Mucosa of stomach (tissue), 1 donor: Measurements from ENCODE around the gene GAS7.

Source experiments
- H3K27me3 ChIP-seq: one replicate; pipeline ENCODE4 v1.7.0; 2013; ENCODE audit warnings: mild to moderate bottlenecking, low read length; ENCODE audit not compliant: control insufficient read depth, insufficient read depth
- H3K36me3 ChIP-seq: one replicate; pipeline ENCODE4 v1.7.0; 2013; ENCODE audit warnings: low read length; ENCODE audit not compliant: control insufficient read depth, insufficient read depth
- H3K4me1 ChIP-seq: one replicate; pipeline ENCODE4 v1.7.0; 2013; ENCODE audit warnings: mild to moderate bottlenecking, low read length; ENCODE audit not compliant: control insufficient read depth, insufficient read depth
- H3K4me3 ChIP-seq: one replicate; pipeline ENCODE4 v1.7.0; 2013; ENCODE audit warnings: low read length
- H3K9ac ChIP-seq: one replicate; pipeline ENCODE4 v1.7.0; 2013; ENCODE audit warnings: mild to moderate bottlenecking, low read length, moderate library complexity
- H3K9me3 ChIP-seq: one replicate; pipeline ENCODE4 v1.7.0; 2013; ENCODE audit warnings: mild to moderate bottlenecking, low read length, moderate library complexity; ENCODE audit not compliant: control insufficient read depth
- donor health status: Pancreatic carcinoma.

GAS7 gene

DNA sequence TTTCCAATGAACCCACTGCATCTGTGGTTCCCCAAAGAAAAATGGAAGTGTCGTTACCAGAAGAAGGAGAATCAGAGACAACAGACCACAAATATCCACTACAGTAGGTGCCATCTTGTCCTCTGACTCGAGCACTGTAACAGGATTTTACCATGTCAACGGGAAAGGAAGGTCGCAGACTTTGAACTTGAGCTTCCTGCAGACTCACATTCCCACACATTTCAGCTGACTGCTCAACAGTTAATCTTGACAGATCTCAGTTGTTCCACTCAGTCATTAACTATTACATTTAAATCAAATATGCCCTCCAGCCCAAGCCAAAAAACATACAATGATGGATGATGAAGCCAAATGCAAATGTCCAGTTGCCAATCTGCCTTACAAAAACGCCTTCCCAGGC is 37.0 kb downstream of the GAS7 start:
- no peaks in the 10 kb centered on the region for H3K9me3 ChIP-seq
- no peak overlapping the region for H3K9ac ChIP-seq
- H3K27me3 ChIP-seq = no peaks in the 10 kb centered on the region
- no peak overlapping the region for H3K4me3 ChIP-seq
- H3K36me3 ChIP-seq = no peaks in the 10 kb centered on the region
- no peaks in the 10 kb centered on the region for H3K4me1 ChIP-seq

- H3K27me3 ChIP-seq = no peaks in the 10 kb centered on the region
- H3K36me3 ChIP-seq = no peaks in the 10 kb centered on the region
- no peaks in the 10 kb centered on the region for H3K4me1 ChIP-seq
- H3K9ac ChIP-seq = no peak overlapping the region
- H3K9me3 ChIP-seq = no peaks in the 10 kb centered on the region
- H3K4me3 ChIP-seq = no peak overlapping the region
These were observed 41.3 kb downstream of the GAS7 start for GRCh38 chr17:10156948-10157607.

DNA sequence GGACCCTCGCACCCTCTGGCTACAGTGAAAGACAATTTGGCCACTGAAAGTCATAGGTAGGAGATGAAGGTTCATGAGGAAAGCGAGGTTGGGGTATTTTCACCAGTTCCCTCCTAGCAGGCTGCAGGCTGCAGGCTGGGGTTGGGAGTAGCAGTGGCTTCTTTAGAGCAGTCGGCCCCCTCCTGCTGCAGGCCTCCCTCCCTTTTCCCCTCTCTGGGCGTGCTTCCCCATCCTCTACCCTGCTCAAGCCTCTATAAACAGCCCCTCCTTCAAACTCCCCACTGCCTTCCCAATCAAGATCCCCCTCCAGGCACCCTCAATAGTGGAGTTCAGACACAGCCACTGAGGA is 41.8 kb downstream of the GAS7 start:
- no peaks in the 10 kb centered on the region for H3K9me3 ChIP-seq
- H3K4me1 ChIP-seq = no peaks in the 10 kb centered on the region
- H3K36me3 ChIP-seq = no peaks in the 10 kb centered on the region
- no peak overlapping the region for H3K9ac ChIP-seq
- no peaks in the 10 kb centered on the region for H3K27me3 ChIP-seq
- no peak overlapping the region for H3K4me3 ChIP-seq

- H3K27me3 ChIP-seq = no peaks in the 10 kb centered on the region
- no peaks in the 10 kb centered on the region for H3K4me1 ChIP-seq
- no peaks in the 10 kb centered on the region for H3K36me3 ChIP-seq
- no peak overlapping the region for H3K9ac ChIP-seq
- no peak overlapping the region for H3K4me3 ChIP-seq
- no peaks in the 10 kb centered on the region for H3K9me3 ChIP-seq
These were observed 42.4 kb downstream of the GAS7 start for GRCh38 chr17:10156077-10156435.

DNA sequence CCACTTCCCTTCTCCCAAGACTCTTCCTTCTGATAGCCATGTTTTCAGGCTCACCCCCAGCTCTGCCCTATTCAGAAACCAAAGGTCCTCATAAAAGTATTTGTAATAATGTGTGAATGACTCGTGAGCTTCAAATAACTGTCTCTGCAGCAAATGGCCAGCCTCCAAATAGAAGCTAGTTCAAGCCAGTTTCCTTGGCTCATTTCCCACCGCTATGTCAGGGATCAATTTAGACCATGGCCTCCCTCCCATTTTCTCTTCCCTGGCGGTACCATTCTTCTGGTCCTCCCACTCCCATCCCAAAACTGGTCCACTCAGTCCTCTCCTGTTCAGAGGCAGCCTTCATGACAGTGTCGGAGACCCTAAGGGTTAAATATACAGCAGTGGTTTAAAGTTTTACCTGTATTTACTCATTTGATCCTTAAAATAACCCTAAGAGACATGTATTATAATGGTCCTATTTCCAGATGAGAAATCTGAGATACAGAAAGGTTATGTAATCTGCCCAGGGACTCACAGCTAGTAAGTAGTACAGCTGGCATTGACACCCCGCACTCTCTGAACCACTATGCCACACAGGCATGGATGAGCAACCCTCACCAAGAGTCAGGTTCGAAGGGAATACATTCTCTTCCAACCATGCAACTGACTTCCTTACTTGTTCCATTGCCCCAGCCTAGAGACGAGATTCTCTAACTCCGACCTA is 42.9 kb downstream of the GAS7 start:
- Histone ChIP-seq H3K4me3 (no peak overlapping the region), H3K4me1 (no peaks in the 10 kb centered on the region)

GRCh38 chr17:10151667-10152496 is 46.5 kb downstream of the GAS7 start:
- Histone ChIP-seq H3K9ac (no peak overlapping the region), H3K4me3 (no peak overlapping the region), H3K36me3 (no peaks in the 10 kb centered on the region), H3K27me3 (no peaks in the 10 kb centered on the region), H3K9me3 (no peaks in the 10 kb centered on the region), H3K4me1 (no peaks in the 10 kb centered on the region)

More for the DNA sequence above, 42.9 kb downstream of the GAS7 start:
- H3K36me3 ChIP-seq = no peaks in the 10 kb centered on the region
- no peak overlapping the region for H3K9ac ChIP-seq
- no peaks in the 10 kb centered on the region for H3K9me3 ChIP-seq
- no peaks in the 10 kb centered on the region for H3K27me3 ChIP-seq

GRCh38 chr17:10149573-10150399 is 48.6 kb downstream of the GAS7 start:
- Histone ChIP-seq H3K4me1 (no peaks in the 10 kb centered on the region), H3K36me3 (no peaks in the 10 kb centered on the region), H3K9me3 (no peaks in the 10 kb centered on the region), H3K4me3 (no peak overlapping the region), H3K9ac (no peak overlapping the region), H3K27me3 (no peaks in the 10 kb centered on the region)

GRCh38 chr17:10147761-10148415 is 50.5 kb downstream of the GAS7 start:
- H3K9me3 ChIP-seq = no peaks in the 10 kb centered on the region
- no peaks in the 10 kb centered on the region for H3K36me3 ChIP-seq
- no peak overlapping the region for H3K9ac ChIP-seq
- H3K4me3 ChIP-seq = no peak overlapping the region
- H3K27me3 ChIP-seq = no peaks in the 10 kb centered on the region
- no peaks in the 10 kb centered on the region for H3K4me1 ChIP-seq

DNA sequence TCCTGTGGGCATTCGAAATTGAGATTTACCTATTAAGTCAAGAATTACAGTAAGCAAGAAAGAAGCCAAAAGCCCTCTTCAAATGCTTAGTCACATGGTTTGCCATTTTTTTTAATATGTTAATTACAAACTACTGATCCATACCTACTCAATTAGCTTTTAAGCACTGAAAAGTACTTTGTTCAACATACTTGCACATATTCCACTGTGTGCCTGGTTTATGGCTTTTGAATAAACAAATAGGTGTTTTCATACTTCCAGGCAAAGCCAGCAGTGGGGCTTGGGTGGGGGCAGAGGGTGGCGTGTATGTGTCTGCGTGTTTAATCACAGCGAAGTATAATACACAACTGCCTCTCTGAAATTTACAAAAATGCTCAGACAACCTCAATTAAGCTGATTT is 51.4 kb downstream of the GAS7 start:
- Histone ChIP-seq H3K36me3 (no peaks in the 10 kb centered on the region), H3K4me3 (no peak overlapping the region), H3K9me3 (no peaks in the 10 kb centered on the region), H3K4me1 (no peaks in the 10 kb centered on the region), H3K9ac (no peak overlapping the region), H3K27me3 (no peaks in the 10 kb centered on the region)

DNA sequence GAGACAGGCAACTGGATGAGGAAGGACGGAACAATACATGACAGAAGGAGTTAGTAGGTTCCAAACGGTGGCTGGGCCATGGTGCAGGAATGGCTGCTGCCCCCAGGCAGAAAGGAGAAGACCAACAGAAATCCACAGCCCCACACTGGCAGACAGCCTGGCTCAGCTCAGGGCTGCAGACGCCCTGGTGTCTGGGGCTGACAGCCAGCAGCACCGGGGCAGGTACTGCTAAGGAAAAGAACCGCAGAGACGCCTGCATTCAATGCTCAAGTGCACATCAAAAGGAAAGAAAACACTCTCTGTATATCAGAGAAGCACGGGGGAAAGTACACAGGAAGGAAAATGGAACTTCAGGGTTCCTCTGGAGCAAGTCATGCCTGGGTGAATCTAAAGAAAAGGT is 53.4 kb downstream of the GAS7 start:
- Histone ChIP-seq H3K36me3 (no peaks in the 10 kb centered on the region), H3K9ac (no peak overlapping the region), H3K9me3 (no peaks in the 10 kb centered on the region), H3K4me3 (no peak overlapping the region), H3K27me3 (no peaks in the 10 kb centered on the region), H3K4me1 (no peaks in the 10 kb centered on the region)

DNA sequence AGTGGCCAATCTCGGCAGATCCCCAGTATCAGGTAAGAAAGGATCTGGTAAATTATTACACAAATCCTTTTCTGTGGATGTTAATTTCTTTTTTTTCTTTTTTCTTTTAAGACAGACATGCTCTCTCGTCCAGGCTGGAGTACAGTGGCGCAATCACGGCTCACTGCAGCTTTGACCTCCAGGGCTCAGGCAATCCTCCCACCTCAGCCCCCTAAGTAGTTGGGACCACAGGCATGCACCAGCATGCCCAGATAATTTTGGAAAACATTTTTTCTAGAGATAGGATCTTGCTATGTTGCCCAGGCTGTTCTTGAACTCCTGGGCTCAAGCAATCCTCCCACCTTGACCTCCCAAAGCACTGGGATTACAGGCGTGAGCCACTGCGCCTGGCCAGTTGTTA is 54.0 kb downstream of the GAS7 start:
- H3K9me3 ChIP-seq = no peaks in the 10 kb centered on the region
- no peak overlapping the region for H3K9ac ChIP-seq
- H3K4me3 ChIP-seq = no peak overlapping the region
- no peaks in the 10 kb centered on the region for H3K27me3 ChIP-seq
- no peaks in the 10 kb centered on the region for H3K36me3 ChIP-seq
- H3K4me1 ChIP-seq = no peaks in the 10 kb centered on the region
